HepG2 (cell line): Measurements from ENCODE around the gene COL5A2. TPM values are rescaled to one million over a fixed set of nuclear protein-coding genes. Genes with fewer than 3 reads are reported as not detected.

Source experiments
- ATAC-seq: fragments of 200-7000 bp; cut with Tn5 transposase; 3 replicates; pipeline ENCODE4 v1.9.1; 2020; ENCODE audit warnings: mild to moderate bottlenecking, moderate library complexity
- BruUV-seq: library from RNA; stranded (reverse); fragments of 400-500 nt; replicated peaks from 2 replicates; lab custom pipeline; 2021; lab: Mats Ljungman, UMichigan
- CTCF ChIA-PET: fragments of 300-600 bp; formaldehyde crosslinking; extraction: SDS; loops from one replicate; lab custom pipeline; 2021; ENCODE audit warnings: low total read pairs, inconsistent platforms, low intra/inter-chr PET ratio; lab: Yijun Ruan, JAX
- POLR2A ChIA-PET: fragments of 350-600 bp; sonication (Branson Sonifier 250); formaldehyde crosslinking; loops from one replicate; lab custom pipeline; 2020; ENCODE audit warnings: antibody characterized with exemption, inconsistent platforms; lab: Yijun Ruan, JAX
- DNase-seq: peaks from one replicate; pipeline ENCODE4 v3.0.0-alpha.2; 2015; ENCODE audit warnings: low spot score
- FAIRE-seq: peaks from 3 replicates; lab custom pipeline; 2011; peaks lifted over from hg19 to GRCh38; lab: Jason Lieb, UNC
- H2AFZ ChIP-seq: one replicate; pipeline ENCODE4 v1.6.1; 2011; ENCODE audit warnings: low read length, inconsistent platforms
- H3K27ac ChIP-seq: fragments of 300-600 bp; 3 replicates; pipeline ENCODE4 v1.8.0; 2011; ENCODE audit warnings: mixed run types, mild to moderate bottlenecking, mixed read lengths, low read length, inconsistent platforms; ENCODE audit not compliant: insufficient read depth; ENCODE audit errors: extremely low read length
- H3K27me3 ChIP-seq, 2 experiments: fragments of 200-600 bp in 1 of 2; 2 replicates in 1 of 2; 3 replicates in 1 of 2; pipeline versions ENCODE4 v1.6.0 to v1.8.0; 2011; ENCODE audit warnings: low read length in 2 of 2, mild to moderate bottlenecking in 2 of 2, moderate library complexity in 2 of 2, inconsistent platforms in 1 of 2; ENCODE audit not compliant: insufficient read depth in 2 of 2, control insufficient read depth in 1 of 2
- H3K36me3 ChIP-seq, 2 experiments: fragments of 200-600 bp in 1 of 2; replicated peaks in 1 of 2; 2 replicates in 1 of 2; 3 replicates in 1 of 2; pipeline versions ENCODE4 v1.5.1 to v1.8.0; 2011; ENCODE audit warnings: low read length in 2 of 2, inconsistent platforms in 1 of 2; ENCODE audit not compliant: insufficient read depth in 2 of 2, control insufficient read depth in 1 of 2
- H3K4me1 ChIP-seq: 2 replicates; pipeline ENCODE4 v1.5.1; 2012; ENCODE audit warnings: low read length, inconsistent platforms; ENCODE audit not compliant: insufficient read depth
- H3K4me2 ChIP-seq: 2 replicates; pipeline ENCODE4 v1.6.0; 2011; ENCODE audit warnings: low read depth, low read length, inconsistent platforms
- H3K4me3 ChIP-seq, 3 experiments: fragments of 200-600 bp in 1 of 3; sonication (generic), shearing (Covaris generic) in 1 of 3; replicated peaks in 1 of 3; 2 replicates each; pipeline ENCODE4 v1.5.1; 2011 to 2016; ENCODE audit warnings: low read length in 3 of 3, inconsistent platforms in 2 of 3, low read depth in 2 of 3, mild to moderate bottlenecking in 2 of 3, control low read depth in 1 of 3, mixed read lengths in 1 of 3; ENCODE audit not compliant: insufficient read depth in 1 of 3
- H3K79me2 ChIP-seq: one replicate; pipeline ENCODE4 v1.6.1; 2011; ENCODE audit warnings: low read length, inconsistent platforms; ENCODE audit not compliant: insufficient read depth
- H3K9ac ChIP-seq: 2 replicates; pipeline ENCODE4 v1.6.0; 2011; ENCODE audit warnings: mild to moderate bottlenecking, low read depth, low read length, inconsistent platforms; ENCODE audit not compliant: insufficient read depth
- H3K9me3 ChIP-seq: 2 replicates; pipeline ENCODE4 v1.5.1; 2012; ENCODE audit warnings: mild to moderate bottlenecking, low read length
- H4K20me1 ChIP-seq: 2 replicates; pipeline ENCODE4 v1.6.0; 2011; ENCODE audit warnings: inconsistent platforms, mild to moderate bottlenecking, low read length, moderate library complexity; ENCODE audit not compliant: insufficient read depth
- GATAD1 ChIP-seq: IDR thresholded peaks from 2 replicates; pipeline ENCODE4 v1.6.1; 2016; ENCODE audit warnings: missing genetic modification reagents, missing compliant biosample characterization
- GLMP ChIP-seq: sonication (generic); formaldehyde crosslinking; IDR thresholded peaks from 2 replicates; pipeline ENCODE4 v1.9.0; 2021; ENCODE audit warnings: missing genetic modification reagents, mild to moderate bottlenecking, borderline replicate concordance
- HMG20A ChIP-seq: IDR thresholded peaks from 2 replicates; pipeline ENCODE4 v1.6.1; 2016; ENCODE audit warnings: borderline replicate concordance
- HNRNPH1 ChIP-seq: fragments of 200-400 bp; formaldehyde crosslinking; optimal IDR thresholded peaks from 2 replicates; pipeline ENCODE3; 2017; ENCODE audit warnings: mild to moderate bottlenecking, low read depth, low read length
- KAT8 ChIP-seq: IDR thresholded peaks from 2 replicates; pipeline ENCODE4 v1.6.1; 2016; ENCODE audit warnings: missing genetic modification reagents, missing compliant biosample characterization
- NFYC ChIP-seq: IDR thresholded peaks from 2 replicates; pipeline ENCODE4 v1.6.1; 2016; ENCODE audit warnings: missing genetic modification reagents, missing compliant biosample characterization
- NONO ChIP-seq, 2 experiments: fragments of 450-650 bp in 1 of 2; sonication (generic) in 1 of 2; formaldehyde crosslinking in 1 of 2; IDR thresholded peaks in 1 of 2; conservative IDR thresholded peaks in 1 of 2; 2 replicates each; pipeline versions ENCODE4 v1.6.1 to v1.8.0; 2017 to 2022; ENCODE audit warnings: mild to moderate bottlenecking in 1 of 2, missing genetic modification reagents in 1 of 2, moderate library complexity in 1 of 2
- ZNF383 ChIP-seq: sonication (generic); formaldehyde crosslinking; IDR thresholded peaks from 2 replicates; pipeline ENCODE4 v1.4.0; 2020; ENCODE audit warnings: missing genetic modification reagents, mild to moderate bottlenecking, borderline replicate concordance
- ZNF512 ChIP-seq: sonication (generic); formaldehyde crosslinking; IDR thresholded peaks from 2 replicates; pipeline ENCODE4 v1.4.0; 2020; ENCODE audit warnings: mild to moderate bottlenecking, missing genetic modification reagents
- ZNF800 ChIP-seq: sonication (generic); formaldehyde crosslinking; IDR thresholded peaks from 2 replicates; pipeline ENCODE4 v1.4.0; 2020; ENCODE audit warnings: missing genetic modification reagents
- in situ Hi-C: cut with HindIII; loops from 2 replicates; pipeline ENCODE4 v1.10.0; 2017; ENCODE audit warnings: low pct_unique_long_range_greater_than_20kb; ENCODE audit not compliant: extremely low pct_ligation_motif_present
- intact Hi-C: fragments of 100-400 bp; cut with micrococcal nuclease; formaldehyde crosslinking; loops from one replicate; pipeline ENCODE4 v1.10.0; 2022; ENCODE audit not compliant: unreplicated experiment
- polyA plus RNA-seq, 8 experiments: library from polyadenylated mRNA; depleted of rRNA in 3 of 8; stranded (reverse) in 7 of 8; unstranded in 1 of 8; fragments of >200 nt; fragmentation: Illumina TruSeq in 4 of 8; extraction: Trizol in 4 of 8; gene quantifications; 2 replicates each; pipeline versions ENCODE4 v1.2.1 to v1.2.3, GENCODE V29; 2011 to 2016; ENCODE audit warnings: low read depth in 4 of 8, missing spikeins in 1 of 8, mixed read lengths in 1 of 8; ENCODE audit not compliant: insufficient read depth in 1 of 8
- total RNA-seq, 5 experiments: library from RNA; depleted of rRNA; stranded (reverse); fragments of >200 nt; fragmentation: Illumina TruSeq; extraction: Trizol; gene quantifications; 2 replicates each; pipeline ENCODE4 v1.2.3, GENCODE V29; 2016; ENCODE audit warnings: low read depth in 1 of 5

COL5A2 gene
- total and polyA plus RNA-seq, 2 of the 13 experiments (the other 11 are each of a cell fraction or from before 2014, with no cell fraction given), result 0.83 to 1.5 TPM

GRCh38 chr2:188984065-188984491 is 195.5 kb downstream of the COL5A2 start:
- Histone ChIP-seq H3K9me3 (no peaks in the 10 kb centered on the region), H2AFZ (no peak overlapping the region)
- intact Hi-C loops, result no loop called here
- POLR2A ChIA-PET, result no interaction called here
- DNase-seq, result no peak
- BruUV-seq, result no TSS peak
- TF ChIP-seq ZNF512 (CRISPR knock-in tag) (no peak), HNRNPH1 (no peak), NONO (IDR thresholded peaks at IDR 0.05) (no peak), NONO (CRISPR knock-in tag; conservative IDR thresholded peaks at IDR 0.05) (no peak), GLMP (CRISPR knock-in tag) (no peak), HMG20A (CRISPR knock-in tag) (no peak), ZNF800 (CRISPR knock-in tag) (no peak), KAT8 (no peak), NFYC (CRISPR knock-in tag) (no peak), GATAD1 (no peak), ZNF383 (no peak)
- TF ChIP-seq, all 625 proteins: peak for 0
- no peak overlapping the region for H3K9ac ChIP-seq
- in situ Hi-C loops, result loop anchor here (25.0 kb wide), 1 partner anchor 428 kb away; no protein-coding TSS in a partner anchor
- no peaks in the 10 kb centered on the region for H3K4me1 ChIP-seq
- no peak overlapping the region for H3K27ac ChIP-seq
- no peak for FAIRE-seq
- no peaks in the 10 kb centered on the region for H3K36me3 ChIP-seq
- no peaks in the 10 kb centered on the region for H4K20me1 ChIP-seq
- H3K79me2 ChIP-seq, result no peaks in the 10 kb centered on the region
- no peaks in the 10 kb centered on the region for H3K27me3 ChIP-seq
- H3K4me3 ChIP-seq, result no peak overlapping the region
- CTCF ChIA-PET, result interaction anchor here (1.3 kb wide), 1 partner anchor 110 kb away, joined by 4 read pairs; no protein-coding TSS in a partner anchor
- H3K4me2 ChIP-seq, result no peak overlapping the region
- ATAC-seq, result no peak
